ENCODE measurements around the gene DST. TPM values are rescaled to one million over a fixed set of nuclear protein-coding genes. Genes with fewer than 3 reads are reported as not detected.

Gene DST
- total RNA-seq, 1 donor from 2014 or later, result 124 TPM

GRCh38 chr6:56434606-56435005 is 208.1 kb downstream of the DST start:
- H3K9me3 Mint-ChIP-seq, result peaks cover 4% of the 10 kb centered on the region
- TF ChIP-seq CTCF (conservative IDR thresholded peaks at IDR 0.05), result no peak
- H3K27ac Mint-ChIP-seq (ENCODE audit: unreplicated experiment), result no peak overlapping the region
- H3K4me1 Mint-ChIP-seq, result no peaks in the 10 kb centered on the region
- no peaks in the 10 kb centered on the region for H3K27me3 Mint-ChIP-seq (ENCODE audit: low read depth)
- peaks cover 3% of the 10 kb centered on the region for H3K36me3 Mint-ChIP-seq (ENCODE audit: low read depth)
- H3K4me3 Mint-ChIP-seq, result no peak overlapping the region
- no peak for DNase-seq (ENCODE audit: low read depth, low spot score)

- DNase-seq (ENCODE audit: low read depth, low spot score), result no peak
- no peaks in the 10 kb centered on the region for H3K27me3 Mint-ChIP-seq (ENCODE audit: low read depth)
- TF ChIP-seq CTCF (conservative IDR thresholded peaks at IDR 0.05), result no peak
- no peak overlapping the region for H3K27ac Mint-ChIP-seq (ENCODE audit: unreplicated experiment)
- H3K36me3 Mint-ChIP-seq (ENCODE audit: low read depth), result no peaks in the 10 kb centered on the region
- no peaks in the 10 kb centered on the region for H3K4me1 Mint-ChIP-seq
- no peaks in the 10 kb centered on the region for H3K9me3 Mint-ChIP-seq
- H3K4me3 Mint-ChIP-seq, result no peak overlapping the region
Observed at GRCh38 chr6:56433119-56433518, 209.6 kb downstream of the DST start.

DNA sequence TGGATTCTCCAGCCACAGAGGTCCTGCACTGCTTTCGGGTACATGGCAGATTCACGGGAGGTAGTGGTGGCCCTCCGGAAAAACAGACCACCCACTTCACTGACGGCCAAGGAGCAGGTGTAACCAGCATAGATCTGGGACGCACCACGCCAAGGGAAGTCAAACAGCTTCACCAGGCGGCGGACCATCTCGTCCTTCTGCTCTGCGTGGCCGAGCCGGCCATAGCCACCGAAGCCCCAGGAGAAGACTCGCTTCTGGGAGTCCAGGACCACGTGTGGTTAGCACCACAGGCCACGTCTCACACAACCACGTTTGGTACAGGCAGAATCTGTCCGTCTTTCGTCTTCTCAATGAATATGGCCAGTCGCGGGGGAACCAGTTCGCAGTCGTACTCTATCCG is 210.5 kb downstream of the DST start:
- no peak for DNase-seq (ENCODE audit: low read depth, low spot score)
- Mint-ChIP-seq H3K4me3 (no peak overlapping the region), H3K27me3 (ENCODE audit: low read depth) (no peaks in the 10 kb centered on the region), H3K36me3 (ENCODE audit: low read depth) (no peaks in the 10 kb centered on the region), H3K4me1 (no peaks in the 10 kb centered on the region), H3K27ac (ENCODE audit: unreplicated experiment) (no peak overlapping the region), H3K9me3 (no peaks in the 10 kb centered on the region)
- TF ChIP-seq CTCF (conservative IDR thresholded peaks at IDR 0.05), result no peak

GRCh38 chr6:56430629-56431600 is 211.8 kb downstream of the DST start:
- DNase-seq (ENCODE audit: low read depth, low spot score), result no peak
- no peak for TF ChIP-seq CTCF (conservative IDR thresholded peaks at IDR 0.05)
- no peaks in the 10 kb centered on the region for H3K36me3 Mint-ChIP-seq (ENCODE audit: low read depth)
- H3K9me3 Mint-ChIP-seq, result no peaks in the 10 kb centered on the region
- no peaks in the 10 kb centered on the region for H3K4me1 Mint-ChIP-seq
- H3K27ac Mint-ChIP-seq (ENCODE audit: unreplicated experiment), result no peak overlapping the region
- no peak overlapping the region for H3K4me3 Mint-ChIP-seq
- no peaks in the 10 kb centered on the region for H3K27me3 Mint-ChIP-seq (ENCODE audit: low read depth)

DNA sequence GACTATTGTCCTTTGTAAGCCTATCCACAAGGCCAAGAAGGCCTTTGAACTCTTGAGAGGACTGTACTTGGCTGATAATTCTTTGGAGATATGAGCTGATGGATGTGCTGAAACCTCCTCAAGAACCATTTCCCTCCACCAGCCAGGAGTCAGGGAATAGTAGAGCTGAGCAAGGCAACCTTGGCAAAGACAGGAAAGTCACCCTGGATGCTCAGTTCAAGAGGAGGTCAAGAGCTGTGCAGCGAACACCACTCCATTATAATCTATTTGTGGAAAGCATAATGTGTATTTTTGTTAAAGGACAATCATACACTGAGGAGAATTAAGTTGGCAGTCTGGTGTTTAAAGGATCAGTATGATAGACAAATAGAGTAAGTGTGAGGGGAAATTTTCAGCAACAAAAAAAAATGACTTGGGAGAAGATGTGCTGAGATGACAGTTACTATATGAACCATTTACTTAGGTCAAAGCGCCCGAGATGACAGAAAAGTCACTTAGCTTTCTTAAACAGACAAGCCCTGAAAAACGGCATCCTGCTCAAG is 218.1 kb downstream of the DST start:
- no peaks in the 10 kb centered on the region for H3K4me1 Mint-ChIP-seq
- H3K27me3 Mint-ChIP-seq (ENCODE audit: low read depth), result no peaks in the 10 kb centered on the region
- peaks cover 3% of the 10 kb centered on the region for H3K9me3 Mint-ChIP-seq
- no peak overlapping the region for H3K4me3 Mint-ChIP-seq
- H3K36me3 Mint-ChIP-seq (ENCODE audit: low read depth), result no peaks in the 10 kb centered on the region
- H3K27ac Mint-ChIP-seq (ENCODE audit: unreplicated experiment), result no peak overlapping the region
- DNase-seq (ENCODE audit: low read depth, low spot score), result no peak
- no peak for TF ChIP-seq CTCF (conservative IDR thresholded peaks at IDR 0.05)
